Stimulated activated CD8-positive, alpha-beta memory T cell treated with anti-CD3 and anti-CD28 coated beads, Interleukin-15, amount 100 ng/mL, for 48 hours (primary cell): ENCODE measurements around the gene ZFAND6.
A peak's percentile ranks its signal among the peaks of the same experiment; 100 is the strongest.

ENCODE experiments used
- DNase-seq, 2 donors: peaks; one replicate each; pipeline ENCODE4 v3.0.0-alpha.2; 2020; ENCODE audit warnings: low read depth in 2 of 2

Gene ZFAND6

GRCh38 chr15:80169768-80170357 is 110.4 kb downstream of the ZFAND6 start:
- DNase-seq, result no peak

DNA sequence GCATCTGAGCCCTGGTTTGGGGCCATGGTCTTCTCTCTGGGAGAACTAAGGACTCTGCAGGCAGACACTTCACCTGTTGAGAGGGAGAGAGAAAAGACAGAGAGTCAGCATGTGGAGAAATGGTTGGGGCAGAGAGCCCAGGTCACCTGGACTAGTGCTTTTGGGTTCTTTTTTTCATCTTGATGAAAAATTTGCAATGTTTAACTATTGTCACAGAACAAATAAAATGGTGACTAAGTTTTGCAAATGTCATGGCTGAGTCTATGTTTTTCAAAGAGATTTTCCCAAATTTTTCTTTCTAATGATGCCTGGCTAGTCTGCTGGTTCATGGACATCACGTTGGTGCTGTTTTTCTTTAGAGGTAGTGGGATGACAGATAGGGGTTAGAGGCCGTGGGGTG is 111.1 kb downstream of the ZFAND6 start:
- DNase-seq, result no peak

DNA sequence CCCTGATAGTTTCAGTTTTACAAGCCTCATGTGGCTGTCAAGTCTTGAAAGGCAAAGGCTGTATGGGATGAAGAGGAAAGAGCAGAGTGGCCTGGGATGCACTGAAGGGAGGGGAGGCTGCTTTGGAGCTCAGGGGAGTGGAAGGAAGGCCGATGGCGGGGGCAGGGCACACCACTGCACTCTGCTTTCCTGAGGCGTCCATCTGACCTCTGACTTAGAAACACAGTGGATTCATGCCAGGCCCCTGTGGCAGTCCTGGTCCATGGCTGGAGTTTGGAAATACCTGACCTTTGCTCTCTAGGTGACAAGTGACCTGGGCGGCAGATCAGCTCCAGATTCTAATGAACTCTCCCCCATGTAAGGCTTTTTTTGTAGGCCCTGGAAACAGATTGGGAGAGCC is 112.3 kb downstream of the ZFAND6 start:
- DNase-seq, result no peak

DNA sequence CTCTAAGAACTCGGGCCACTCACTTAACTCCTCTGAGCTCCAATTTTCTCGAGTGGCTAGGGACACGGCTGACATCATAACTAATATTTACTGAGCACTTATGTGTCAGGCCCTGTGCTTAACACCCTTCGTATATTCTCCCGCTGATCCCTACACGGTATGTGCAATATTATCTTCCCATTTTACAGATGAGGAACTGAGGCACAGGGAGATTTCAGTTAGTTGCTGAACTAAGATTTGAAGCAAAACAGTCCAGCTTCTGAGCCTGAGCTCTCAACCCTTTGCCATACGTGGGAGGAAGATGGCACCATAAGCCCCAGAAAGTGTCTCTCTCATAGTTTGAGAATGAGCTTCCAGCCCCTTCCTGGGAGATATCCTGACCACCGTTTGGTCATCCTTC is 112.9 kb downstream of the ZFAND6 start:
- no peak for DNase-seq

DNA sequence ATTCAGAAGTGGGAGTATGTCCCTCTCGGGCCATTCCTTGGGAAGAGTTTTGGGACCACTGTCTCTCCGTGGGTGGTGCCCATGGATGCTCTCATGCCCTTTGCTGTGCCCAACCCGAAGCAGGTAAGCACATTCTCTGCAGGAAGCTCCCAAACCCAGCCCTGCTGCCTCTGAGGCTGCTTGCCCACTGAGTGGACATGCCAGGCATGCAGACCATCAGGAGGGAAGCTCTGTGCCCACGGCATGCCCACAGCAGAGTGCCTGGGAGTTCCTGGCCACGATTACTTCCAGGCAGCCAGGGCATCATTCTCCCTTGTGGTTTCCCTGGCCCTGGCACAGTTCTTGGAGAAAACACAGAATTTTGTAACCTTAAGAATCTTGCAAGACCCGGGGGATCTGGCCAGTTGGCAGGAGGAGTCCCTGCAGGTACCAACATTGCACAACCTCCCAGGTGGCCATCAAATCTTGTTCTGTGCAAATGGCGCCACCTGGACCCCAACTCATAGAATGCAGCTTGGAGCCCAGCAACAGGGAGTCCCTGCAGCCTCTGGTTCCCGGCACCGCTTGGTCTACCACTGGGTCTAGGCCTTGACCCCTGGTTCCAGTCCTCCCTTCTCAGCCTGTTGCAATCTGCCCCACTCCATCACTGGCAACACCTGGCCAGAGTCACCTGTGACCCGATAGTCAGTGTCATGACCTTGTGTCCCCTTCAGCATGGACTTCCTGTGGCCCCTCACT is 113.7 kb downstream of the ZFAND6 start:
- peak; percentile 44 to 56 for DNase-seq

DNA sequence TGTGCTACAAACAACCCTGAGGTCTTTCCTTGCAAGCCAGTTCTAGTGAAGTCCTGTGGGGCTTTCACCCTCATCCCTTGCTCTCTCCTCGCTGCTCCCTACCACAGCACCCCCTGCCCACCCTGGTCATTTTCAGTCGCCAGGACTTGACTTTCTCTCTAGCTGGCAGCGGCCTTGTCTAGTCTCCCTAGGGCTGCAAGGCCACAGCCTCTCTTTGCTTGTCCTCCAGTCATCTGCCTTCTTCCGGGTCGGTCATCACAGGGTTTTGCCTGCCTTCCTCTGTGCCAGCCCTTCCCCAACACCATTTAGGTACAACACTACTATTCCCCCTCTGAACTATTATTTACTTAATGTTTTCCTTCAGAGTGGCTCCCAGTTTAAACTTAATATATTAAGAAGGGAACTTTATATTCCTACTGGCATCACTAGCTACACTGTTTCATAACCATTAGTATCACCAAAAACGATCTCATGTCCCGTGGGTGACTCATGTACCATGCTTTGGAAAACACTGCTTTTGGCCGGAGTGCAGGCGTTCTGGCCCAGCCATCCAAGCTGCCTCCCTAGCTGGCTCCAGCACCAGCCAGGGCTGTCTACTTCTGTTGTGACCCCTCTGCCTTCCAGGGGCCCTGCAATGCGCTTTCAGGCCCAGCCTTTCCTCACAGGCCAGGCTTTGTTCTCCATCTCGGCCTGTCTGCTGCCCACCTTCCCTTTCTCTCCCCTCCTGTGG is 114.7 kb downstream of the ZFAND6 start:
- DNase-seq, result no peak

DNA sequence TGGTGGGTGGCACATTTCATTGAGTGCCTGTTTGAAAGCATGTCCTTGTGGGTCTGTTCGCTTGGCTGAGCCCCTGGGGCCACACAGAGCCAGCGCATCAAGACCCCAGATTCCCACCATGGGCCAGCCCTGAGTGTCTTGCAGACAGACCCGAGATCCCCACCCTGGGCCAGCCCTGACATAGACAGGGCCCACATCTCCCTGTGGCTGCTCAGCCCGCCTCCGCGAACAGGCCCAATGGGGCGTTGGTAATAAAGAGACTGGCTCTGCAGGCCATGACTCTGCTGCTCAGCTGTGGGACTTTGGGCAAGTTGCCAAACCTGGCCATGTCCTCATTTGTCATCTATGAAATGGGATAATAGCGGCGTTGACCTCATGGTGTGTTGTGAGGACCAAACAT is 116.0 kb downstream of the ZFAND6 start:
- no peak for DNase-seq

DNA sequence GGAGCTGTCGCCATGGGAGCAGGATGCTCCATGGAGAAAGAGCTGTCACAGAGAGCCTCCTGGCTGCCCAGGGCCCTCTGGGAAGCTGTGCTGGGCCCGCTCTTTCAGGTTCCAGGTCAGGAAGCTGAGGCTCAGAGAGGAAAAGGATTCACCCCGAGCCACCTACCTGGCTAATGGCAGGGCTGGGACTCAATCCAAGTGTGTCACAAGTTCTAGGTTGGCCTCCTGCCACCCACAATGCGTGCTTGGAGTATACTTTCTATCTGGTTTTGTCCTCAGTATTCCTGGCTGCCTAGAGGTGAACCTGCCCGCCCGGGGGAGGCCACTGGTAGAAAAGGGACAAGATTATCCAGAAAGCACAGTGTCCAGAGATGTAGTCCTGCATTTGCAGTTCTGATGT is 117.0 kb downstream of the ZFAND6 start:
- DNase-seq, result no peak

DNA sequence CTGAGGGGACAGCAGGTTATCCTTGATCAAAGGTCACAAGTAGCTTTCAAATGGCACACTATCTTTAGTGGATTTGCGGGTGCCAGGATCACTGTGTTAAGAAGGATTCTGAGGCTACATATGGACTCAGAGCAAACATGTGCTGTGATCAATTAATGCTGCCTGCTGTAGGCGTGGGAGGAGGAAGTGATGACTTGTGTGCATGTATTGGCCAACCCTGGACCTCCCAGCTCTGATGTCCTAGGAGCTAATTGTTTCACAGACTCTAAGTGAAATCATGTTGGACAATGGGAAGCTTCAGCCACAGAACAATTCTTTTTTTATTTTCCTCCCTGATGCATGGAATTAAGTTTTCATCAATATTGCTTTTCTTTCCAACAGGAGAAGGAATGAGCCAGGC is 117.7 kb downstream of the ZFAND6 start:
- no peak for DNase-seq

DNA sequence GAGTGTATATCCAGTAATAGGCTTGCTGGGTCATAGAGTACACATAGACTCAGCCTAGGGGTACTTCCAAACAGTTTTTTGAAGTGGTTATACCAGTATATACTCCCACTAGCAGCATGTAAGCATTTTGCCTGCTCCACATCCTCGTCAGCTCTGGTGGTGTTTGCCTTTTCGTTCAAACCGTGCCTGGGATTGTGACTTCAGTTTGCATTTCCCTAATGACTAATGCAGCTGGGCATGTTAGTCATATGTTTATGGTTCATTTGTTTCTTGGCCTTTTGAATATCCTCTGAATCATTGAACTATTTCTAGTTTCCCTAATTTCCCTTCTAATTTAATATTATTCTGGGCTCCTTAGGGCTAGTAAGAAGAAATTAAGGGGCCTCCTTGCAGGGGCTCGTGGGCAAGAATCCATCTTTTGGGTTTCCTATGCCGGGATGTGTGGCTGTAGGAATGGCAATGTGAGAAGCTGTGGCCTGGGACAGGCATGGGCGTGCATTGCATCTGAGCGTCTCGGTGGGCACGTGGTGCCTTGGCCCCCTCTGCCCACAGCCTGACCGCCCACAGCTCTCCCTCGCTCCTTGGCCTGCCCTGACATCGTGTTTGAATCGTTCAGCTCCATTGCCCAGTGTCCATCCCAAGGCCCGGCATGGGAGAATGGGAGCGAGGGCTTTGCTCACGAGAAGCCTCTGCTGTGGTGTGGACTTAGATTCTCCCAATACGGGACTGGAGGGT is 119.7 kb downstream of the ZFAND6 start:
- DNase-seq, result no peak

DNA sequence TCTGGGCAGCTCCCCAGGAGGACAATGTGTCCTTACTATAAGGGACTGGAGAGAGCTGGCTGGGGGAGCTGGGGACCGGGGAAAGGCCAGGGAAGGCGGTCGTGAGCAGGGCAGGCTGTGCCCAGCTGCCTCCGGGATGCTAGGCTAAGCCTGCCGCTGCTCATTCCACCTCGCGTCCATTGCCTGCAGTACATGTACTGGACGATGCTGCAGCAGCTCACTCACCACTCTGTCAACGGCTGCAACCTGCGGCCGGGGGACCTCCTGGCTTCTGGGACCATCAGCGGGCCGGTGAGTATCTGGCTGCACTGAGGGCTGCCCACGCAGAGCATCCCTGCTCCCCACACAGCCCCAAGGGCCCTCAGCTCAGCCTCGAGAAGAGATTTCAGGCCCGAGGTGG is 120.5 kb downstream of the ZFAND6 start:
- DNase-seq, result no peak

DNA sequence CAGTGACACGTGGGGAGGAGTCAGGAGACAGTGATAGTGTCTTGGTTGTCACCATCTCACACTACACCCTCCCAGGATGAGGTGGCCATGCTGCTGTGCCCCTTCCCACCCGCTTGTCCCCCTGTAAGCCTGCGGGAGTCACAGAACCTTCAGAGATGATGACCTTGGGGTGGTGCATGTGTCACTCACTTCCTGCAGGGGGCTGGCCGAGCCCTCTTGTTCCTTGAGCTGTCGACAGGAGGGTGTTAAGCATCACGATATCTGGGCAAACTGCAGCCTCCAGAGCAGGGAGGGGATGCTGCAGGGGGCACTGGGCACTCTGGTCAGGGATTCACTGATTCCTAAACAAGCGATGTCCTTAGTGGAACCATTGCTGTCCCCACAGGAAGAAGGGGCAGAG is 121.0 kb downstream of the ZFAND6 start:
- DNase-seq, result no peak

DNA sequence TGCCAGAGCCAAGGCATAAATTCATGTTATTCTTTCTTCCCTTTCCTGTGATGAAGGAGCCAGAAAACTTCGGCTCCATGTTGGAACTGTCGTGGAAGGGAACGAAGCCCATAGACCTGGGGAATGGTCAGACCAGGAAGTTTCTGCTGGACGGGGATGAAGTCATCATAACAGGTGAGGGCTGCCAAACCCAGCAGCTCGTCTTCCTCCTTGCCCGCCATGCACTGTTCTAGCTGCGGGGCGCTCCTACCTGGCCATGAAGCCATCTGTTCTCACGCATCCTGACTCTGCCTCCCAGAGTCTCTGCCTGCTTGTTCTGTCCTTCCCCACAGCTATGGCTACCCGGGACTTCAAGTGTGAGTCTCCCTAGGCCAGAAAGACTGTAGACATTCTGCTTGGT is 121.5 kb downstream of the ZFAND6 start:
- no peak for DNase-seq

- DNase-seq, result no peak
Observed at GRCh38 chr15:80182611-80183261, 123.3 kb downstream of the ZFAND6 start.

DNA sequence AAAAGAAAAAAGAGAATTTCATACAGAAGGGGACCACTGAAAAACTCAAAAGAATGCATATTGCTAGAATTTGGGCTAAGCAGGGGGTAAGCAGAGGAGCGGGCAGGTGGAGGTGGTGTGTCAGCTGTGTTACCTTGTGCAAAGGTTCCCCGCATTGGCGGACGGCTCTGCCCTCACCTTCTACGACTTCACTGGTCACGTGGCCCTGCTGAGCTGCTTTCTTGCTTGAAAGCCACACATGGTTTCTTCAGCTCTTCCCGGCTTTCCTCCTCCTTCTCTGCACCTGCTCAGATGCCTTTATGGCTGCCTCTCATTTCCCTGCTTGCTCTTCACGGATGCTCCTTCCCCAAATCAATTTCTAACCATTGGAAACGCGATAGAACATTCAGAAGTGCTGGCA is 123.8 kb downstream of the ZFAND6 start:
- DNase-seq, result no peak

GRCh38 chr15:80183886-80184285 is 124.4 kb downstream of the ZFAND6 start:
- DNase-seq, result no peak

DNA sequence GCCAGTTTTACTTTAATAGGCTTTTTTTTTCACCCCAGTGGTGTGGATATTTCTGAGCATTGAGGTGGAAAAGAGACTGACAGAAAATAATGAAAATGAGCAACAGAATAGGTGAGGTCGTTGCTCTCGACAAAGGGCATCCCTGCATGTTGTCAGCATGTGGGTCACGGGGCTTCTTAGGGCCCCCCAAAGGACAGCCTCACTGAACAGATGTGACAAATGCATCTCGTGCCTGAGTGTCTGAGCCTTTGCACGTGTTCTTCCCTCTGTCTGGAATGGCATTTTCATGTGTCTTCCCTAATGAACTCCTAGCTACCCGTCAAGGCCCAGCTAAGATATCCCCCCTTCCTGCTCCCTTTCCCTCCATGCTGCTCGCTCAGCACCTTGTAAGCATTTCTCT is 125.1 kb downstream of the ZFAND6 start:
- no peak for DNase-seq

- no peak for DNase-seq
Observed at GRCh38 chr15:80185152-80185551, 125.7 kb downstream of the ZFAND6 start.

- no peak for DNase-seq
Observed at GRCh38 chr15:80186066-80186465, 126.6 kb downstream of the ZFAND6 start.

DNA sequence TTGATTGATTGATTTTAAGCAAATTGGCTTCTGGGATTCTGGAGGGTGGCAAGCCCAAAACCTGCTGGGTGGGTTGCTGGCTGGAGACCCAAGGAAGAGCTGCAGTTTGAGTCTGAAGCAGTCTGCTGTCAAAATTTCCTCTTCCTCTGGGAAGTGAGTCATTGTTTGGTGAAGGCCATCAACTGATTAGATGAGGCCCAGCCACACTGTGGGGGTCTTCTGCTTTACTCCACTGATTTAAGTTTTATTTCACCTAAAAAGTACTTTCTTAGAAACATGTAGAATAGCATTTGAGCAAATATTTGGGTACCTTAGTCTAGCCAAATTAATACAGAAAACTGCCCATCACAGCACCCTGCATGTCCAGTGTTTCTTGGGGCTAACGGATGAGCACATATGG is 127.1 kb downstream of the ZFAND6 start:
- DNase-seq, result no peak
